Mesenchymal stem cell (in vitro differentiated cells and primary cell): ENCODE data around the gene MYLK.
"Not testable (repeated sequence)": the region's sequence is repeated elsewhere in the genome, so short reads cannot be mapped to it uniquely, and the experiment has no call there.

Experiments used
- DNase-seq: peaks from one replicate; pipeline ENCODE4 v3.0.0-alpha.2; 2013
- H2AFZ ChIP-seq: one replicate; pipeline ENCODE4 v1.6.1; 2013; ENCODE audit warnings: low read depth, mild to moderate bottlenecking, control low read depth, inconsistent platforms, low read length, moderate library complexity
- H2AK5ac ChIP-seq: 2 replicates; pipeline ENCODE4 v1.6.1; 2013; ENCODE audit warnings: low read length, moderate library complexity, mild to moderate bottlenecking, inconsistent platforms; ENCODE audit not compliant: severe bottlenecking
- H2BK120ac ChIP-seq: one replicate; pipeline ENCODE4 v1.6.1; 2013; ENCODE audit warnings: low read depth, mild to moderate bottlenecking, inconsistent platforms, low read length, moderate library complexity
- H2BK12ac ChIP-seq, 2 experiments: one replicate each; pipeline ENCODE4 v1.6.1; 2013; ENCODE audit warnings: inconsistent platforms in 2 of 2, low read length in 2 of 2, mild to moderate bottlenecking in 2 of 2, moderate library complexity in 2 of 2, control low read depth in 1 of 2
- H2BK15ac ChIP-seq: one replicate; pipeline ENCODE4 v1.6.1; 2013; ENCODE audit warnings: mild to moderate bottlenecking, low read depth, inconsistent platforms; ENCODE audit not compliant: poor library complexity, severe bottlenecking
- H2BK5ac ChIP-seq: 2 replicates; pipeline ENCODE4 v1.6.1; 2013; ENCODE audit warnings: low read depth, mild to moderate bottlenecking, low read length, control low read depth, inconsistent platforms; ENCODE audit not compliant: poor library complexity, severe bottlenecking
- H3K14ac ChIP-seq, 2 experiments: one replicate each; pipeline ENCODE4 v1.6.1; 2013; ENCODE audit warnings: inconsistent platforms in 2 of 2, low read length in 2 of 2, control low read depth in 1 of 2, mild to moderate bottlenecking in 1 of 2, moderate library complexity in 1 of 2
- H3K18ac ChIP-seq, 2 experiments: one replicate each; pipeline ENCODE4 v1.6.1; 2013; ENCODE audit warnings: inconsistent platforms in 2 of 2, low read length in 2 of 2, control low read depth in 1 of 2, low read depth in 1 of 2, mild to moderate bottlenecking in 1 of 2
- H3K23ac ChIP-seq, 2 experiments: one replicate each; pipeline ENCODE4 v1.6.1; 2013; ENCODE audit warnings: inconsistent platforms in 2 of 2, low read length in 2 of 2, mild to moderate bottlenecking in 2 of 2, moderate library complexity in 2 of 2, control low read depth in 1 of 2
- H3K27ac ChIP-seq: 2 replicates; pipeline ENCODE4 v1.5.1; 2013; ENCODE audit warnings: mild to moderate bottlenecking, moderate library complexity, low read length, control low read depth, inconsistent platforms; ENCODE audit not compliant: poor library complexity, severe bottlenecking
- H3K27me3 ChIP-seq, 2 experiments: 2 replicates each; pipeline versions ENCODE4 v1.6.1 to v1.7.0; 2013; ENCODE audit warnings: low read length in 2 of 2, mild to moderate bottlenecking in 2 of 2, moderate library complexity in 2 of 2, control low read depth in 1 of 2, inconsistent platforms in 1 of 2; ENCODE audit not compliant: control insufficient read depth in 1 of 2, insufficient read depth in 1 of 2
- H3K36me3 ChIP-seq, 2 experiments: 2 replicates each; pipeline versions ENCODE4 v1.6.1 to v1.7.0; 2013; ENCODE audit warnings: low read length in 2 of 2, control low read depth in 1 of 2, inconsistent platforms in 1 of 2, low read depth in 1 of 2, mild to moderate bottlenecking in 1 of 2; ENCODE audit not compliant: insufficient read depth in 2 of 2, control insufficient read depth in 1 of 2
- H3K4ac ChIP-seq, 2 experiments: one replicate each; pipeline ENCODE4 v1.6.1; 2013; ENCODE audit warnings: inconsistent platforms in 2 of 2, low read length in 2 of 2, mild to moderate bottlenecking in 2 of 2, moderate library complexity in 2 of 2, control low read depth in 1 of 2, low read depth in 1 of 2
- H3K4me1 ChIP-seq: 2 replicates; pipeline ENCODE4 v1.6.1; 2013; ENCODE audit warnings: low read depth, low read length, control low read depth; ENCODE audit not compliant: control insufficient read depth, insufficient read depth
- H3K4me2 ChIP-seq: 2 replicates; pipeline ENCODE4 v1.6.1; 2013; ENCODE audit warnings: low read length, mild to moderate bottlenecking, inconsistent platforms; ENCODE audit not compliant: poor library complexity, severe bottlenecking
- H3K4me3 ChIP-seq, 2 experiments: 2 replicates each; pipeline versions ENCODE4 v1.5.1 to v1.7.0; 2013; ENCODE audit warnings: low read length in 2 of 2, mild to moderate bottlenecking in 2 of 2, control low read depth in 1 of 2, low read depth in 1 of 2; ENCODE audit not compliant: insufficient read depth in 1 of 2
- H3K79me1 ChIP-seq: replicated peaks from 2 replicates; pipeline ENCODE4 v1.6.1; 2013; ENCODE audit warnings: mild to moderate bottlenecking, control low read depth, low read length, inconsistent platforms; ENCODE audit not compliant: poor library complexity, severe bottlenecking
- H3K9ac ChIP-seq: 2 replicates; pipeline ENCODE4 v1.7.0; 2013; ENCODE audit warnings: mild to moderate bottlenecking, low read length, moderate library complexity
- H3K9me3 ChIP-seq: 2 replicates; pipeline ENCODE4 v1.7.0; 2013; ENCODE audit warnings: mild to moderate bottlenecking, low read length; ENCODE audit not compliant: control insufficient read depth
- H4K8ac ChIP-seq: one replicate; pipeline ENCODE4 v1.6.1; 2013; ENCODE audit warnings: inconsistent platforms, mild to moderate bottlenecking, low read length, moderate library complexity
- H4K91ac ChIP-seq: one replicate; pipeline ENCODE4 v1.6.1; 2013; ENCODE audit warnings: mild to moderate bottlenecking, low read length, inconsistent platforms
- WGBS: methylation state at CpG from one replicate; pipeline ENCODE4 v1.1.7; 2013; ENCODE audit warnings: mixed read lengths; 5-methylcytosine and 5-hydroxymethylcytosine counted together

MYLK gene

DNA sequence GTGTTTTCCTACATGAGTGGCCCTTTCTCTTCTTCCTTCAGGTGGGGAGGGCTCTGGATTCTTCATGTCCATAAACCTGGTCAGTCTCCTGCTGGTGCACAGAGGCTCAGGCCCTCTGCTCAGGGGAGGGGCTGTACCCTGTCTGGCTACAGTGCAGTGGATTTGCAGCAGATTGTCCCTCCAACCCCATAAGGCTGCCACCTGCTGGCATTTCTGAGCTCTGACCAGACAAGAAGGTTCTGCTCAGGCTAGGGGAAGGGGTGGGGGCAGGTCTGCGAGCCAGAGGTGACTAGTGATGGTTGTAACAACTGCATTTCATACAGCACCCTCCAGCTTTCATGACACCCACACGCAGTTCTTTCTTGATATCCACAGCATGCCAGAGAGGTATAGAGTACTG is 182.1 kb downstream of the MYLK start:
- not testable (repeated sequence) for H3K27ac ChIP-seq, H2AK5ac ChIP-seq, H3K23ac ChIP-seq, H2AFZ ChIP-seq, H3K27me3 ChIP-seq, H2BK15ac ChIP-seq, H3K14ac ChIP-seq, H3K4me2 ChIP-seq, H3K18ac ChIP-seq, H3K4ac ChIP-seq, H2BK5ac ChIP-seq, H2BK120ac ChIP-seq, H4K8ac ChIP-seq, H3K4me3 ChIP-seq, H4K91ac ChIP-seq, H2BK12ac ChIP-seq, H3K9me3 ChIP-seq
- Histone ChIP-seq H3K79me1 (peaks cover 36% of the 10 kb centered on the region), H3K4me1 (peaks cover 29% of the 10 kb centered on the region), H3K9ac (peak overlapping the region; percentile 61), H3K36me3 (peaks cover 19 to 71% of the 10 kb centered on the region in 2 experiments)
- WGBS: 33% methylated on average over 1 of the region's 2 CpGs
- DNase-seq: peak; percentile 79

DNA sequence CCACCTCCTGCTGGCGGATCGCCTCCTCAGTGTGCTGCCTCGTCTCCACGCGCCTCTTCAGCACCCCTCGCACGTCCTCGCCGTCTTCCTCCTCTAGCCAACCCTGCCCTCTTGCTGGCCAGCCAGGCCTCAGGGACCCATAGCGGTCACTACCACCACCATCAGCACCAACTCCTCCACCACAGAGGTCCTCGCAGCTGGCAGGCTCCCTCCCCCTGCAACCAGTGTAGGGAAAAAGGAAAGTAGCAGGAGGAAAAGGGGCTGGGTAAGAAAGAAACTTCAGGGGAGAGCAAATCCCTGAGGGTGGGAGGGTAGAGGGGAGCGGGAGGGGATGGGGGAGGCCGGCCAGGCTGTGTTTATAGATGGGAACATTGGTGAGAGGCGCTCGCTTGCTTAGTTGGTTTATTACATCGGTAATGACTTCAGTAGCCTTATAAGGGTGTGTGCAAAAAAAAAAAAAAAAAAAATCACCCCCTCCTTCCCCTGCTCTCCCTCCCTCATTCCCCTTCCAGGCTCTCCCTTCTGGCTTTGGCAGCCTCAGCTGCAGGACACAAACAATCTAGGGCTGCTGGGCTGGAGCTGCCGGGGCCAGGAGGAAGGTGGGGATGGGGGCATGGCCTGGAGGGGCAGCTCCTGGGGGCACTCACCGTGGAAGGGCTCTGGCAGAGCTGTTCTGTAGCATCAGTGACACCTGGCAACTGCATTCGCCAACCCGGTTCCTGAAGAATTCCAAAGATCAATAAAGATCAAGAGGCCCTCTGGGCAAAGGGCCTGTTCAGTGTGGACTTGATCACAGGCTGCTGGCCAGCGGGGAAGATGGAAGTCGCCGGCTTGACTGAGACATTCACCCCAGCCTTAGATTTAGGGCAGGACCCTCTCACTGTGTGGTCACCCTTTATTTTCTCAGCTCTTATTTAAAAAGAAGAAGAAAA is 183.1 kb downstream of the MYLK start:
- Histone ChIP-seq H3K4me3 (no peak overlapping the region), H2BK12ac (peak overlapping the region in 1 of 2 experiments; percentile 45), H3K18ac (peak overlapping the region in 1 of 2 experiments; percentile 59), H3K4ac (peak overlapping the region in 1 of 2 experiments; percentile 35), H3K14ac (no peak overlapping the region), H2BK15ac (peak overlapping the region; percentile 44), H2AFZ (no peak overlapping the region), H2AK5ac (peak overlapping the region; percentile 71), H4K8ac (peak overlapping the region; percentile 27), H3K27me3 (no peaks in the 10 kb centered on the region), H4K91ac (no peak overlapping the region), H2BK5ac (no peak overlapping the region), H3K27ac (no peak overlapping the region), H2BK120ac (peak overlapping the region; percentile 23), H3K36me3 (peaks cover 13 to 72% of the 10 kb centered on the region in 2 experiments), H3K4me1 (peaks cover 30% of the 10 kb centered on the region), H3K23ac (no peak overlapping the region), H3K79me1 (peaks cover 43% of the 10 kb centered on the region), H3K4me2 (no peak overlapping the region), H3K9me3 (no peaks in the 10 kb centered on the region), H3K9ac (peak overlapping the region; percentile 61)
- peak; percentile 41 for DNase-seq
- WGBS: 91% methylated on average over 17 of the region's 23 CpGs

DNA sequence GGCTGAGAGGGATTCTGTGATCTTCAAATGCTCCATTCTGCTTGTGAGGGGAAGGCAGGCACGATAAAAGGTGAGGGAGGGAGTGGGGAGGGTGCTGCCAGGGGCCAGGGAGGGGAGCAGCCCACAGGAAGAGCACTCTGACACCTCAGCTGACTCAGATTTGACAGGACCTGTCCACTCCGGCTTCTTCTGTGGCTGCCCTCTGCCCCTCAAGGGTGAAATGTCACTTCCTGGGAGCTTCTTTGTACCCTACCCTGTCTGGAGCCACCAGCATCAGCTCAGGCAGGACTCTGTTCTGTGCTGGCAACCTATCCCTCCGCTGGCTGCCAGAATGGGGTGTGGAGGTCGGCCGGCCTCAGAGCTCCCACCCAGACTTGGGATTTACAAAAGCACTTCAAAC is 185.3 kb downstream of the MYLK start:
- peaks cover 39% of the 10 kb centered on the region for H3K79me1 ChIP-seq
- H3K27ac ChIP-seq: no peak overlapping the region
- 68% methylated on average over 5 of the region's 5 CpGs for WGBS

DNA sequence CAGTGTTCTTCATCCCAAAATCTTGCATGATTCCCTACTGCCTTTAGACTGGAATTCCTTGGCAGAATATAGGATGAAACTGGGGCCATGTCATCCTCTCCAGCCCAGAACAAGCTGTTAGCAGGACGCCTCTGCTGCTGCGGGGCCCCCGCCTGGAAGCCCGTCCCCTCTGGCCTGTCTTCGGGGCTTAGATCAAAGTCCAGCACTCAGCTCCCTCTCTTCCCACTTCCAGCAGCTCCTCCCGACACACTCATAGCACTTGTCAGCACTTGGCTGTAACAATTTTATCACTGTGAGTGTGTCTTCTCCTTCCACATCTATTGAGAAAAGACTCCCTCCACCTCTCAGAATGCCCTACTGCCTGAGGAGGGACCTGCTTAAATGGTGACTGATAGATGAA is 187.3 kb downstream of the MYLK start:
- Histone ChIP-seq H4K8ac (peak overlapping the region; percentile 87), H3K9ac (no peak overlapping the region), H2BK15ac (no peak overlapping the region), H4K91ac (peak overlapping the region; percentile 67), H3K9me3 (no peaks in the 10 kb centered on the region), H3K4ac (peak overlapping the region in 1 of 2 experiments; percentile 16), H3K4me3 (no peak overlapping the region), H3K36me3 (peaks cover 16 to 71% of the 10 kb centered on the region in 2 experiments), H3K79me1 (peaks cover 45% of the 10 kb centered on the region), H2BK120ac (no peak overlapping the region), H3K4me1 (peaks cover 52% of the 10 kb centered on the region), H2AFZ (no peak overlapping the region), H2BK12ac (peak overlapping the region; percentile 29 to 51), H3K4me2 (no peak overlapping the region), H3K18ac (peak overlapping the region; percentile 94), H3K23ac (no peak overlapping the region), H2BK5ac (no peak overlapping the region), H2AK5ac (peak overlapping the region; percentile 93), H3K27me3 (no peaks in the 10 kb centered on the region), H3K27ac (peak overlapping the region; percentile 88), H3K14ac (peak overlapping the region in 1 of 2 experiments; percentile 69)
- WGBS: 47% methylated on average over 6 of the region's 6 CpGs
- no peak for DNase-seq

More for the DNA sequence above, 185.3 kb downstream of the MYLK start:
- H3K27me3 ChIP-seq: no peaks in the 10 kb centered on the region
- H3K14ac ChIP-seq: no peak overlapping the region
- H4K91ac ChIP-seq: no peak overlapping the region
- no peaks in the 10 kb centered on the region for H3K9me3 ChIP-seq
- peak overlapping the region in 1 of 2 experiments; percentile 37 for H3K18ac ChIP-seq
- H2BK12ac ChIP-seq: no peak overlapping the region
- no peak overlapping the region for H3K4me2 ChIP-seq
- H2AFZ ChIP-seq: no peak overlapping the region
- peaks cover 13 to 63% of the 10 kb centered on the region in 2 experiments for H3K36me3 ChIP-seq
- H3K4me1 ChIP-seq: peaks cover 40% of the 10 kb centered on the region
- no peak overlapping the region for H2BK15ac ChIP-seq
- no peak overlapping the region for H3K4me3 ChIP-seq
- peak overlapping the region; percentile 18 for H3K9ac ChIP-seq
- H2BK5ac ChIP-seq: no peak overlapping the region
- no peak for DNase-seq
- H3K23ac ChIP-seq: peak overlapping the region in 1 of 2 experiments; percentile 34
- no peak overlapping the region for H4K8ac ChIP-seq
- peak overlapping the region in 1 of 2 experiments; percentile 33 for H3K4ac ChIP-seq
- no peak overlapping the region for H2BK120ac ChIP-seq
- peak overlapping the region; percentile 75 for H2AK5ac ChIP-seq
